ENCODE data around the gene TGFBR1.

Gene TGFBR1

GRCh38 chr9:99158629-99159028 is 53.7 kb downstream of the TGFBR1 start:
- ChIA-PET POLR2A (interaction anchor here (0.7 kb wide), 1 partner anchor 159 kb away, joined by 4 read pairs; no protein-coding TSS in a partner anchor), CTCF (interaction anchor here (0.6 to 1.5 kb wide), 3 partner anchors 45 to 161 kb away, joined by 3 to 4 read pairs (median 4); no protein-coding TSS in a partner anchor)
- Histone ChIP-seq H3K9me3 (ENCODE audit: control insufficient read depth, insufficient read depth, low read depth, low read length) (no peaks in the 10 kb centered on the region), H3K36me3 (ENCODE audit: control insufficient read depth in 2 of 2, insufficient read depth in 1 of 2, low read length in 2 of 2) (no peaks in the 10 kb centered on the region), H3K27ac (ENCODE audit: extremely low read depth, low read depth, low read length) (no peak overlapping the region), H3K4me1 (ENCODE audit: control insufficient read depth, insufficient read depth, low read length) (no peaks in the 10 kb centered on the region), H3K4me3 (ENCODE audit: low read depth, low read length) (no peak overlapping the region)
- TF ChIP-seq BCL6B (tag by site-specific recombination; IDR thresholded peaks at IDR 0.05), result no peak
- TF ChIP-seq SALL2 (tag by site-specific recombination; IDR thresholded peaks at IDR 0.05; ENCODE audit: borderline replicate concordance), result no peak
- TF ChIP-seq ZNF404 (tag by site-specific recombination; IDR thresholded peaks at IDR 0.05), result no peak
- no peak for TF ChIP-seq ZNF366 (tag by site-specific recombination; conservative IDR thresholded peaks at IDR 0.05)
- TF ChIP-seq ZNF48 (tag by site-specific recombination; IDR thresholded peaks at IDR 0.05), result no peak
- TF ChIP-seq IKZF3 (tag by site-specific recombination; IDR thresholded peaks at IDR 0.05), result no peak
- no peak for TF ChIP-seq ZNF133 (tag by site-specific recombination; IDR thresholded peaks at IDR 0.05)

- no peak for TF ChIP-seq OSR2 (tag by site-specific recombination; IDR thresholded peaks at IDR 0.05)
- TF ChIP-seq ZNF133 (tag by site-specific recombination; IDR thresholded peaks at IDR 0.05), result no peak
- no peak for TF ChIP-seq ZNF449 (tag by site-specific recombination; IDR thresholded peaks at IDR 0.05)
- TF ChIP-seq SCRT2 (tag by site-specific recombination; IDR thresholded peaks at IDR 0.05), result no peak
- no peak for TF ChIP-seq ZNF184 (tag by site-specific recombination; IDR thresholded peaks at IDR 0.05)
- no peak for TF ChIP-seq KLF1 (tag by site-specific recombination; IDR thresholded peaks at IDR 0.05)
- no peak for TF ChIP-seq ZNF426 (tag by site-specific recombination; IDR thresholded peaks at IDR 0.05)
- no peak for TF ChIP-seq ZNF792 (tag by site-specific recombination; IDR thresholded peaks at IDR 0.05)
- TF ChIP-seq WT1 (tag by site-specific recombination; IDR thresholded peaks at IDR 0.05), result no peak
- TF ChIP-seq INSM2 (tag by site-specific recombination; IDR thresholded peaks at IDR 0.05), result no peak
- TF ChIP-seq ZNF324 (tag by site-specific recombination; IDR thresholded peaks at IDR 0.05), result no peak
- Histone ChIP-seq H3K4me1 (ENCODE audit: control insufficient read depth, insufficient read depth, low read length) (no peaks in the 10 kb centered on the region), H3K4me3 (ENCODE audit: low read depth, low read length) (no peak overlapping the region), H3K36me3 (ENCODE audit: control insufficient read depth in 2 of 2, insufficient read depth in 1 of 2, low read length in 2 of 2) (no peaks in the 10 kb centered on the region), H3K27ac (ENCODE audit: extremely low read depth, low read depth, low read length) (no peak overlapping the region), H3K9me3 (ENCODE audit: control insufficient read depth, insufficient read depth, low read depth, low read length) (no peaks in the 10 kb centered on the region)
- CTCF ChIA-PET, result interaction anchor here (0.6 to 1.4 kb wide), 6 partner anchors 11 to 168 kb away, joined by 3 to 4 read pairs (median 3); no protein-coding TSS in a partner anchor
- POLR2A ChIA-PET, result no interaction called here
Observed at GRCh38 chr9:99160173-99160572, 55.3 kb downstream of the TGFBR1 start.

- H3K27ac ChIP-seq (ENCODE audit: extremely low read depth, low read depth, low read length), result no peak overlapping the region
- CTCF ChIA-PET, result interaction anchor here (0.5 to 6.5 kb wide), 16 partner anchors 9 to 1044 kb away, joined by 3 to 45 read pairs (median 3); no protein-coding TSS in a partner anchor
- no peak overlapping the region for H3K4me3 ChIP-seq (ENCODE audit: low read depth, low read length)
- no peaks in the 10 kb centered on the region for H3K4me1 ChIP-seq (ENCODE audit: control insufficient read depth, insufficient read depth, low read length)
- POLR2A ChIA-PET, result no interaction called here
- TF ChIP-seq ZNF701 (tag by site-specific recombination; IDR thresholded peaks at IDR 0.05), result no peak
- TF ChIP-seq ZNF654 (tag by site-specific recombination; IDR thresholded peaks at IDR 0.05; ENCODE audit: low read depth), result peak; percentile 86
- TF ChIP-seq CTCF (tag by site-specific recombination; IDR thresholded peaks at IDR 0.05), result peak; percentile 30; the same call in 1 of the 2 replicates
- no peaks in the 10 kb centered on the region for H3K36me3 ChIP-seq (ENCODE audit: control insufficient read depth in 2 of 2, insufficient read depth in 1 of 2, low read length in 2 of 2)
- no peaks in the 10 kb centered on the region for H3K9me3 ChIP-seq (ENCODE audit: control insufficient read depth, insufficient read depth, low read depth, low read length)
Observed at GRCh38 chr9:99162759-99163364, 57.9 kb downstream of the TGFBR1 start.

Data from HEK293 (cell line).